ENCODE data around the gene FRAS1. TPM values are rescaled to one million over a fixed set of nuclear protein-coding genes. Genes with fewer than 3 reads are reported as not detected.

FRAS1 gene
- total and polyA plus RNA-seq, 2 of the 8 experiments (the other 6 are each of a cell fraction or from before 2014, with no cell fraction given): 38.5 to 109 TPM

- Histone ChIP-seq H3K9me3 (ENCODE audit: insufficient read depth in 2 of 2, low read depth in 1 of 2, low read length in 1 of 2) (no peaks in the 10 kb centered on the region), H2AFZ (ENCODE audit: low read length) (no peak overlapping the region), H3K79me2 (ENCODE audit: control insufficient read depth in 1 of 2, insufficient read depth in 2 of 2, low read length in 2 of 2) (peaks cover 3 to 81% of the 10 kb centered on the region in 2 experiments; a peak in 3 of 4 replicates), H3K18ac (ENCODE audit: extremely low read depth, low read length) (no peak overlapping the region), H3K36me3 (ENCODE audit: control insufficient read depth in 2 of 4, insufficient read depth in 4 of 4, low read length in 3 of 4) (peaks cover 0 to 22% (median 11%) of the 10 kb centered on the region in 4 experiments; a peak in 4 of 8 replicates), H4K91ac (replicated peaks; ENCODE audit: insufficient read length, low read length) (no peak overlapping the region), H2BK15ac (ENCODE audit: low read length) (no peak overlapping the region), H3K4me1 (replicated peaks in 1 of 4; ENCODE audit: control insufficient read depth in 3 of 4, insufficient read depth in 4 of 4, low read length in 3 of 4) (peaks cover 0 to 10% (median 2%) of the 10 kb centered on the region in 4 experiments; a peak in 4 of 7 replicates), H3K4ac (replicated peaks; ENCODE audit: insufficient read length, low read depth, low read length) (no peak overlapping the region), H3K56ac (replicated peaks; ENCODE audit: insufficient read length, low read depth, low read length) (no peak overlapping the region), H2AK5ac (ENCODE audit: low read depth, low read length) (no peak overlapping the region), H3K27me3 (replicated peaks in 1 of 4; ENCODE audit: control insufficient read depth in 3 of 4, extremely low read depth in 1 of 4, insufficient read depth in 3 of 4, low read length in 3 of 4) (no peaks in the 10 kb centered on the region), H3K79me1 (ENCODE audit: low read depth, low read length) (0 out of 2 replicates have a peak, but pooled peaks cover 3% of the 10 kb centered on the region), H3K14ac (ENCODE audit: insufficient read length) (no peak overlapping the region), H3K9ac (replicated peaks in 1 of 4; ENCODE audit: extremely low read depth in 1 of 4, low read depth in 3 of 4, low read length in 3 of 4) (no peak overlapping the region), H3K4me3 (ENCODE audit: extremely low read depth in 1 of 4, insufficient read depth in 2 of 4, low read depth in 3 of 4, low read length in 4 of 4) (no peak overlapping the region), H4K5ac (ENCODE audit: insufficient read length, low read depth, low read length) (no peak overlapping the region), H4K8ac (ENCODE audit: extremely low read depth, insufficient read depth, low read length) (no peak overlapping the region), H3K23ac (ENCODE audit: insufficient read length) (no peak overlapping the region), H3K4me2 (ENCODE audit: insufficient read depth in 1 of 2, low read depth in 2 of 2, low read length in 2 of 2) (no peak overlapping the region), H3K23me2 (ENCODE audit: low read depth, low read length) (no peaks in the 10 kb centered on the region), H2BK5ac (ENCODE audit: low read depth, low read length) (no peak overlapping the region), H2BK120ac (replicated peaks; ENCODE audit: low read depth, low read length) (no peak overlapping the region), H2BK12ac (ENCODE audit: low read depth, low read length) (no peak overlapping the region), H3K27ac (ENCODE audit: low read depth, low read length) (no peak overlapping the region), H4K20me1 (replicated peaks in 1 of 2; ENCODE audit: control insufficient read depth in 1 of 2, insufficient read depth in 2 of 2, low read length in 2 of 2) (no peaks in the 10 kb centered on the region), H2BK20ac (ENCODE audit: low read length) (no peak overlapping the region)
- ChIA-PET POLR2A (ENCODE audit: partially characterized antibody) (interaction anchor here (0.7 to 3.0 kb wide), 6 partner anchors 9 to 25 kb away, joined by 3 to 14 read pairs (median 4); partner anchors contain the start of gene FRAS1), CTCF (ENCODE audit: partially characterized antibody) (interaction anchor here (0.6 to 3.3 kb wide), 5 partner anchors 10 to 214 kb away, joined by 3 to 19 read pairs (median 4); no protein-coding TSS in a partner anchor)
- FAIRE-seq (no peak), DNase-seq (ENCODE audit: low read depth in 1 of 2, low spot score in 2 of 2) (no peak)
- 84% methylated on average over 2 of the region's 2 CpGs; no CpG with 5 or more reads in 1 of the 2 experiments for WGBS, 2 experiments (ENCODE audit: extremely low coverage in 1 of 2, insufficient coverage in 1 of 2, insufficient read length in 1 of 2, insufficient replicate concordance in 2 of 2, low coverage in 1 of 2, low lambda C conversion rate in 2 of 2, missing lambda C conversion rate in 1 of 2)
- TF ChIP-seq RXRA (IDR thresholded peaks at IDR 0.05; ENCODE audit: insufficient read depth, low read depth, low read length) (no peak), EGR1 (IDR thresholded peaks at IDR 0.05; ENCODE audit: borderline replicate concordance, low read depth, low read length) (no peak), E2F6 (IDR thresholded peaks at IDR 0.05) (no peak), RAD21 (IDR thresholded peaks at IDR 0.05 in 1 of 2, conservative IDR thresholded peaks at IDR 0.05 in 1 of 2; ENCODE audit: low read depth in 2 of 2, low read length in 2 of 2) (no peak), CREB1 (IDR thresholded peaks at IDR 0.05) (no peak), TEAD4 (IDR thresholded peaks at IDR 0.05; ENCODE audit: low read depth, low read length) (no peak), CBX8 (IDR thresholded peaks at IDR 0.05; ENCODE audit: borderline replicate concordance, low read depth, low read length) (no peak), POLR2A (IDR thresholded peaks at IDR 0.05; ENCODE audit: control extremely low read depth in 1 of 2, low read depth in 2 of 2, low read length in 2 of 2) (no peak), JUN (IDR thresholded peaks at IDR 0.05; ENCODE audit: low read depth, low read length) (no peak), SP4 (IDR thresholded peaks at IDR 0.05; ENCODE audit: low read length) (no peak), NRF1 (IDR thresholded peaks at IDR 0.05; ENCODE audit: low read depth, low read length) (no peak), SIRT6 (IDR thresholded peaks at IDR 0.05; ENCODE audit: low read length) (no peak)
- TF ChIP-seq, protein P1, sequence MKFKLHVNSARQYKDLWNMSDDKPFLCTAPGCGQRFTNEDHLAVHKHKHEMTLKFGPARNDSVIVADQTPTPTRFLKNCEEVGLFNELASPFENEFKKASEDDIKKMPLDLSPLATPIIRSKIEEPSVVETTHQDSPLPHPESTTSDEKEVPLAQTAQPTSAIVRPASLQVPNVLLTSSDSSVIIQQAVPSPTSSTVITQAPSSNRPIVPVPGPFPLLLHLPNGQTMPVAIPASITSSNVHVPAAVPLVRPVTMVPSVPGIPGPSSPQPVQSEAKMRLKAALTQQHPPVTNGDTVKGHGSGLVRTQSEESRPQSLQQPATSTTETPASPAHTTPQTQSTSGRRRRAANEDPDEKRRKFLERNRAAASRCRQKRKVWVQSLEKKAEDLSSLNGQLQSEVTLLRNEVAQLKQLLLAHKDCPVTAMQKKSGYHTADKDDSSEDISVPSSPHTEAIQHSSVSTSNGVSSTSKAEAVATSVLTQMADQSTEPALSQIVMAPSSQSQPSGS (IDR thresholded peaks at IDR 0.05; ENCODE audit: low read length): no peak
Observed at GRCh38 chr4:78081541-78081940, 24.4 kb downstream of the FRAS1 start.

Data from H1 (cell line).